ENCODE measurements around the gene RBM17.

- no peak for TF ChIP-seq ATF2 (CRISPR knock-in tag; IDR thresholded peaks at IDR 0.05; ENCODE audit: borderline replicate concordance, low read depth)
- no peak for TF ChIP-seq ETV6 (CRISPR knock-in tag; IDR thresholded peaks at IDR 0.05)
These were observed 34.8 kb upstream of the RBM17 start for GRCh38 chr10:6053816-6054631.
